ENCODE results near the gene HEPN1. TPM values are rescaled to one million over a fixed set of nuclear protein-coding genes. Genes with fewer than 3 reads are reported as not detected.
A peak's percentile ranks its signal among the peaks of the same experiment; 100 is the strongest.

The HEPN1 gene
- total and polyA plus RNA-seq, 9 of the 15 experiments (the other 6 are each of a cell fraction or from before 2014, with no cell fraction given), result not detected

DNA sequence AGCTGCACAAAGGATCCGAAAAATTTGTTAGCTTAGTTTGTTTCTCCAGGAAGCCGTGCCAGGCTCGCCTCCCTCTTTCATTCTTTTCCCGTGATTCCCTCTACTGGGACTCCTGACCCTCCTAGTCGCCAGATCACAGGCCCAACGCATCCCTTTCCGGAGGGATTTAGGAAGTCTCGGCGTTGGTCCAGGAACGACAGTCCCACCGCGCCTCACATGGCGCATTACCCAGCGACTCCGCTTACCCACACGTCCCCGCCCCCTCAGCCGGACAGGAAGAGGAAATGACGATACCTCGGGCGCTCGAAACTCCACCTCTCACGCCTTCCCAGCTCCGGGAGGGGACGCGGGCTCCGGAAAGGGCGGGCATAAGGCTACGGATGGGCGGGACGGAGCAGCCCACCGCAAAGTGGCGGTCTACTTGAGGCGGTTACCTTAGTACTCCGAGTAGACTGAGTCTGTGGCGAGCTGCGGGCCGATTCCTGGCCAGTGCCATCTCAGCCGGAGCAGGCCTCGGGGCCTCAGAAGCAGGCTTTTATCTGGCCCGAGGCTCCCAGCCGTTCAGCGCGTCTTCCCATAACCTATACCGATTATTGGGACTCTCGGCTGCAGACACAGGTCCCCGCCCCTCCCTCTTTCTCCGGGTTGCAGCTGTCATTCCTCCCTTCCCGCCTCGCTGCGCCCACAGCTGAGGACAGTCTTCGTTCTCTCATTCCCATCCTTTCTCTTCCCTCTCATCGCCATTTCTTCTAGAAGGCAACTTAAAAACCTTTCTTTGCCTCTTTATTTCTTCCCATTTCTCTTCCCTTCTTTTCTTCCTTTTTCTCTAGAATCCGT, 34.9 kb downstream of the HEPN1 start, which contains the start of gene CCDC15 (continued):
- TF ChIP-seq, protein P1, sequence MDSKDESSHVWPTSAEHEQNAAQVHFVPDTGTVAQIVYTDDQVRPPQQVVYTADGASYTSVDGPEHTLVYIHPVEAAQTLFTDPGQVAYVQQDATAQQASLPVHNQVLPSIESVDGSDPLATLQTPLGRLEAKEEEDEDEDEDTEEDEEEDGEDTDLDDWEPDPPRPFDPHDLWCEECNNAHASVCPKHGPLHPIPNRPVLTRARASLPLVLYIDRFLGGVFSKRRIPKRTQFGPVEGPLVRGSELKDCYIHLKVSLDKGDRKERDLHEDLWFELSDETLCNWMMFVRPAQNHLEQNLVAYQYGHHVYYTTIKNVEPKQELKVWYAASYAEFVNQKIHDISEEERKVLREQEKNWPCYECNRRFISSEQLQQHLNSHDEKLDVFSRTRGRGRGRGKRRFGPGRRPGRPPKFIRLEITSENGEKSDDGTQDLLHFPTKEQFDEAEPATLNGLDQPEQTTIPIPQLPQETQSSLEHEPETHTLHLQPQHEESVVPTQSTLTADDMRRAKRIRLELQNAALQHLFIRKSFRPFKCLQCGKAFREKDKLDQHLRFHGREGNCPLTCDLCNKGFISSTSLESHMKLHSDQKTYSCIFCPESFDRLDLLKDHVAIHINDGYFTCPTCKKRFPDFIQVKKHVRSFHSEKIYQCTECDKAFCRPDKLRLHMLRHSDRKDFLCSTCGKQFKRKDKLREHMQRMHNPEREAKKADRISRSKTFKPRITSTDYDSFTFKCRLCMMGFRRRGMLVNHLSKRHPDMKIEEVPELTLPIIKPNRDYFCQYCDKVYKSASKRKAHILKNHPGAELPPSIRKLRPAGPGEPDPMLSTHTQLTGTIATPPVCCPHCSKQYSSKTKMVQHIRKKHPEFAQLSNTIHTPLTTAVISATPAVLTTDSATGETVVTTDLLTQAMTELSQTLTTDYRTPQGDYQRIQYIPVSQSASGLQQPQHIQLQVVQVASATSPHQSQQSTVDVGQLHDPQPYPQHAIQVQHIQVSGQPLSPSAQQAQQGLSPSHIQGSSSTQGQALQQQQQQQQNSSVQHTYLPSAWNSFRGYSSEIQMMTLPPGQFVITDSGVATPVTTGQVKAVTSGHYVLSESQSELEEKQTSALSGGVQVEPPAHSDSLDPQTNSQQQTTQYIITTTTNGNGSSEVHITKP (IDR thresholded peaks at IDR 0.05; ENCODE audit: partially characterized antibody), result peak; percentile 94
- TF ChIP-seq C11orf30 (IDR thresholded peaks at IDR 0.05; ENCODE audit: low read depth), result 0 out of 2 replicates have a peak, but pooled peaks have one; percentile 43
- no peak for TF ChIP-seq WHSC1 (IDR thresholded peaks at IDR 0.05; ENCODE audit: low read length)
- TF ChIP-seq ZNF274 (IDR thresholded peaks at IDR 0.05; ENCODE audit: borderline replicate concordance, low read depth, low read length), result no peak
- TF ChIP-seq BCOR (IDR thresholded peaks at IDR 0.05), result peak; percentile 56
- no peak for TF ChIP-seq ZNF12 (CRISPR knock-in tag; IDR thresholded peaks at IDR 0.05)
- TF ChIP-seq HEY1 (CRISPR knock-in tag; IDR thresholded peaks at IDR 0.05; ENCODE audit: borderline replicate concordance), result no peak
- TF ChIP-seq EP300 (IDR thresholded peaks at IDR 0.05; ENCODE audit: low read length), result peak; percentile 75; the same call in 1 of the 2 replicates
- TF ChIP-seq, protein P2, sequence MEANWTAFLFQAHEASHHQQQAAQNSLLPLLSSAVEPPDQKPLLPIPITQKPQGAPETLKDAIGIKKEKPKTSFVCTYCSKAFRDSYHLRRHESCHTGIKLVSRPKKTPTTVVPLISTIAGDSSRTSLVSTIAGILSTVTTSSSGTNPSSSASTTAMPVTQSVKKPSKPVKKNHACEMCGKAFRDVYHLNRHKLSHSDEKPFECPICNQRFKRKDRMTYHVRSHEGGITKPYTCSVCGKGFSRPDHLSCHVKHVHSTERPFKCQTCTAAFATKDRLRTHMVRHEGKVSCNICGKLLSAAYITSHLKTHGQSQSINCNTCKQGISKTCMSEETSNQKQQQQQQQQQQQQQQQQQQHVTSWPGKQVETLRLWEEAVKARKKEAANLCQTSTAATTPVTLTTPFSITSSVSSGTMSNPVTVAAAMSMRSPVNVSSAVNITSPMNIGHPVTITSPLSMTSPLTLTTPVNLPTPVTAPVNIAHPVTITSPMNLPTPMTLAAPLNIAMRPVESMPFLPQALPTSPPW (CRISPR knock-in tag; IDR thresholded peaks at IDR 0.05), result peak; percentile 90
- TF ChIP-seq SOX6 (IDR thresholded peaks at IDR 0.05), result peak; percentile 15; the same call in 1 of the 2 replicates
- TF ChIP-seq, protein P3, sequence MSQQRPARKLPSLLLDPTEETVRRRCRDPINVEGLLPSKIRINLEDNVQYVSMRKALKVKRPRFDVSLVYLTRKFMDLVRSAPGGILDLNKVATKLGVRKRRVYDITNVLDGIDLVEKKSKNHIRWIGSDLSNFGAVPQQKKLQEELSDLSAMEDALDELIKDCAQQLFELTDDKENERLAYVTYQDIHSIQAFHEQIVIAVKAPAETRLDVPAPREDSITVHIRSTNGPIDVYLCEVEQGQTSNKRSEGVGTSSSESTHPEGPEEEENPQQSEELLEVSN (IDR thresholded peaks at IDR 0.05; ENCODE audit: borderline replicate concordance in 1 of 2, extremely low read depth in 1 of 2, insufficient read depth in 1 of 2, insufficient read length in 1 of 2, low read depth in 1 of 2, low read length in 1 of 2, poor library complexity in 1 of 2, severe bottlenecking in 1 of 2), result peak; percentile 86 to 87
- TF ChIP-seq, protein P4, sequence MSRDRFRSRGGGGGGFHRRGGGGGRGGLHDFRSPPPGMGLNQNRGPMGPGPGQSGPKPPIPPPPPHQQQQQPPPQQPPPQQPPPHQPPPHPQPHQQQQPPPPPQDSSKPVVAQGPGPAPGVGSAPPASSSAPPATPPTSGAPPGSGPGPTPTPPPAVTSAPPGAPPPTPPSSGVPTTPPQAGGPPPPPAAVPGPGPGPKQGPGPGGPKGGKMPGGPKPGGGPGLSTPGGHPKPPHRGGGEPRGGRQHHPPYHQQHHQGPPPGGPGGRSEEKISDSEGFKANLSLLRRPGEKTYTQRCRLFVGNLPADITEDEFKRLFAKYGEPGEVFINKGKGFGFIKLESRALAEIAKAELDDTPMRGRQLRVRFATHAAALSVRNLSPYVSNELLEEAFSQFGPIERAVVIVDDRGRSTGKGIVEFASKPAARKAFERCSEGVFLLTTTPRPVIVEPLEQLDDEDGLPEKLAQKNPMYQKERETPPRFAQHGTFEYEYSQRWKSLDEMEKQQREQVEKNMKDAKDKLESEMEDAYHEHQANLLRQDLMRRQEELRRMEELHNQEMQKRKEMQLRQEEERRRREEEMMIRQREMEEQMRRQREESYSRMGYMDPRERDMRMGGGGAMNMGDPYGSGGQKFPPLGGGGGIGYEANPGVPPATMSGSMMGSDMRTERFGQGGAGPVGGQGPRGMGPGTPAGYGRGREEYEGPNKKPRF (IDR thresholded peaks at IDR 0.05; ENCODE audit: low read depth, low read length), result no peak
- TF ChIP-seq RAD51 (IDR thresholded peaks at IDR 0.05; ENCODE audit: borderline replicate concordance, low read depth), result no peak
- TF ChIP-seq, protein P5, sequence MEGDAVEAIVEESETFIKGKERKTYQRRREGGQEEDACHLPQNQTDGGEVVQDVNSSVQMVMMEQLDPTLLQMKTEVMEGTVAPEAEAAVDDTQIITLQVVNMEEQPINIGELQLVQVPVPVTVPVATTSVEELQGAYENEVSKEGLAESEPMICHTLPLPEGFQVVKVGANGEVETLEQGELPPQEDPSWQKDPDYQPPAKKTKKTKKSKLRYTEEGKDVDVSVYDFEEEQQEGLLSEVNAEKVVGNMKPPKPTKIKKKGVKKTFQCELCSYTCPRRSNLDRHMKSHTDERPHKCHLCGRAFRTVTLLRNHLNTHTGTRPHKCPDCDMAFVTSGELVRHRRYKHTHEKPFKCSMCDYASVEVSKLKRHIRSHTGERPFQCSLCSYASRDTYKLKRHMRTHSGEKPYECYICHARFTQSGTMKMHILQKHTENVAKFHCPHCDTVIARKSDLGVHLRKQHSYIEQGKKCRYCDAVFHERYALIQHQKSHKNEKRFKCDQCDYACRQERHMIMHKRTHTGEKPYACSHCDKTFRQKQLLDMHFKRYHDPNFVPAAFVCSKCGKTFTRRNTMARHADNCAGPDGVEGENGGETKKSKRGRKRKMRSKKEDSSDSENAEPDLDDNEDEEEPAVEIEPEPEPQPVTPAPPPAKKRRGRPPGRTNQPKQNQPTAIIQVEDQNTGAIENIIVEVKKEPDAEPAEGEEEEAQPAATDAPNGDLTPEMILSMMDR (IDR thresholded peaks at IDR 0.05 in 2 of 3, conservative IDR thresholded peaks at IDR 0.05 in 1 of 3; ENCODE audit: insufficient read depth in 2 of 3, low read depth in 1 of 3, low read length in 3 of 3), result no peak
- no peak for TF ChIP-seq BDP1 (IDR thresholded peaks at IDR 0.05; ENCODE audit: insufficient read depth, insufficient read length)
- no peak for TF ChIP-seq ZNF124 (CRISPR knock-in tag; IDR thresholded peaks at IDR 0.05)

All from K562 (cell line).